Activated T-cell treated with anti-CD3 and anti-CD28 coated beads, Interleukin-2, amount 50 U/mL, for 24 hours (primary cell): ENCODE results near the gene EEF1AKMT1.
"Not testable (repeated sequence)": the region's sequence is repeated elsewhere in the genome, so short reads cannot be mapped to it uniquely, and the experiment has no call there.

Source experiments
- DNase-seq: peaks from one replicate; pipeline ENCODE4 v3.0.0-alpha.2; 2020
- H3K27ac Mint-ChIP-seq: 2 replicates; pipeline ENCODE4 v1.8.0; 2020; ENCODE audit warnings: mild to moderate bottlenecking, mixed read lengths
- H3K27me3 Mint-ChIP-seq: 2 replicates; pipeline ENCODE4 v1.8.0; 2020; ENCODE audit warnings: mixed read lengths
- H3K36me3 Mint-ChIP-seq: 2 replicates; pipeline ENCODE4 v1.8.0; 2020; ENCODE audit warnings: low read depth, mixed read lengths
- H3K4me1 Mint-ChIP-seq: 2 replicates; pipeline ENCODE4 v1.8.0; 2020; ENCODE audit warnings: low read depth, mixed read lengths
- H3K4me3 Mint-ChIP-seq: 2 replicates; pipeline ENCODE4 v1.8.0; 2020; ENCODE audit warnings: mild to moderate bottlenecking, moderate library complexity, mixed read lengths
- H3K9me3 Mint-ChIP-seq: 2 replicates; pipeline ENCODE4 v1.8.0; 2020; ENCODE audit warnings: mixed read lengths

Gene EEF1AKMT1

DNA sequence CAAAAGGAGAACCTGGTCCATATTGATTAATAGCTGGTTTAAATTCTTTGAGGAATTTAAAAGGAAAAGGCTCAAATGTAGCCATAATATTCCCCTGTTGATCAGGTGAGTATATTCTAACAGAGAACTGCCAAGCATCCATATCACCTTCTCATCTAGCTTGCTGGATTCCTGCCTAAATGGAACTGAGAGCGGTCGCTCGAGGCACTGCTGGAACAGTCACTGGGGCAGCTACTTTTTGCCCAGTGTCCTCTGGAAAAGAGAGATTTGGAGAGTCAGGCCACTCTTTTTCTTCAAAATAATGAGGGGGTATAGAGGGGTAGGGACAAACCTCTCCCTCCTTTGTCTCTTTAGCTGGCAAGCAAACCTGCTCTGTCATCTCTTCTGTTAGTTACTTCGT, 89.7 kb downstream of the EEF1AKMT1 start:
- Mint-ChIP-seq H3K4me3 (no peak overlapping the region), H3K27me3 (no peaks in the 10 kb centered on the region), H3K4me1 (no peaks in the 10 kb centered on the region), H3K36me3 (peaks cover 2% of the 10 kb centered on the region), H3K27ac (no peak overlapping the region), H3K9me3 (no peaks in the 10 kb centered on the region)
- DNase-seq, result no peak

DNA sequence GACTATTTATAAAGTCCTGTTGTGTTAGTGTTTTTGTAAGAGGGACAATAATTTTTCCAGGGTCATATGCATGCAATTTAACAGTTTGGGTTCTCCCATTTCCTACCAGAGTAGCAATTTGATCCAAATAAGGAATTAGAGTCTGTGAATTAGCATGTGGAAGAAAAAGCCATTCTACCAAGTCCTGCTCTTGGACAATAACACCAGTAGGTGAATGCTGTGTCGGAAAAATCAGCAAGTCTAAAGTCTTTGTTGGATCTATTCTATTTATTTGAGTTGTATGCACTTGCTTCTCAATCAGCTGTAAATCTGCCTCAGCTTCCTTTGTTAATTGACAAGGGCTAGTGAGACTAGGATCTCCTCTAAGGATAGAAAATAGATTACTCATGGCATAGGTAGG, 91.7 kb downstream of the EEF1AKMT1 start:
- Mint-ChIP-seq H3K27ac (no peak overlapping the region), H3K4me1 (no peaks in the 10 kb centered on the region), H3K27me3 (no peaks in the 10 kb centered on the region), H3K36me3 (peaks cover 2% of the 10 kb centered on the region), H3K9me3 (no peaks in the 10 kb centered on the region), H3K4me3 (no peak overlapping the region)
- no peak for DNase-seq

DNA sequence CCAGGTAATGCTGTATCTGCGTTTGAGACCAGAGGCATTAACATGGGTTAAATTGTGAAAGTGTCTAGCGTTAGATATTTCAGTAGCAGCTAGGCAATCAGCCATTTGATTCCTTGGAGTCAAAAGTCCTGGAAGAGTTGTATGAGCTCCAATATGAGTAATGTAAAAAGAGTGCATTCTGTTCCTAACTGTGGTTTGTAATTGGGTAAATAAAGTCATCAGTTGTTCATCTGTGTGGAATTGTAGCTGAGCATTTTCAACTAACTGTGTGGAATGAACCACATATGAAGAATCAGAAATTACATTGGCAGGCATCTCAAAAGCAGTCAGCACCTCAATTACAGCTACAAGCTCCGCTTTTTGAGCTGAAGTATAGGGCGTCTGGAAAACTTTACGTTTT, 92.3 kb downstream of the EEF1AKMT1 start:
- not testable (repeated sequence) for H3K4me1 Mint-ChIP-seq, H3K27ac Mint-ChIP-seq, H3K4me3 Mint-ChIP-seq, H3K9me3 Mint-ChIP-seq, H3K27me3 Mint-ChIP-seq, DNase-seq, H3K36me3 Mint-ChIP-seq

DNA sequence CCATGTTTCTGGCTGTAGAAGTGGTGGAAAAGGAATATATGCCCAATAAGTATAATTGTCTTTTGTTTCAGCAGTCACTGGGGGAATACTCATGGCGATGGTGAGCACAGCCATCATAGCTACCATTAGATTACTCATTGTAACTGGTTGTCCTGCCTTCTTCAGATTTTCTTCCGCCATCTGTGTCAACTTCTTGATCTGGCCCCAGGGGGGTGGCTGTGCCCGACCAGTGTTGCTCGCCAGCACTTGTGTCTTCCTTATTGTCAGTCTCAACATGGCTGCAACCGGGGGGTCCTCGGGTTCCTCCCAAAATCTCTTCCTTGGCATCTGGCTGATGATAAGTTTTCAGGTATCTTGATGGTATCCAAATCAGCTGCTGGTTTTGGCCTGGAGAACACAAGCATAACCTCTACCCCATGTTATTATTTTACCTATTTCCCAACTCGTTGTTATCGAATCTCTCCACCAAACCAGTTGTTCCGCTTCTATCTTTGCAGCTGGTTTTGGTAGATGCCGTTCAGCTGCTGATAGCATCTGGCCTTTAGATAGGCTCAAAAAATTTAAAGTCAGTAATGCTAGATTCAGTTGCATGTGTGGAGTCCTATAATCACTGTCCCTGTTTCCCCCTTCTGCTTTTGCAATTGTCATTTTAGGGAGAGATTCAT, 93.2 kb downstream of the EEF1AKMT1 start:
- Mint-ChIP-seq H3K27ac (no peak overlapping the region), H3K4me1 (no peaks in the 10 kb centered on the region), H3K36me3 (peaks cover 2% of the 10 kb centered on the region), H3K27me3 (no peaks in the 10 kb centered on the region), H3K4me3 (no peak overlapping the region), H3K9me3 (no peaks in the 10 kb centered on the region)
- no peak for DNase-seq

DNA sequence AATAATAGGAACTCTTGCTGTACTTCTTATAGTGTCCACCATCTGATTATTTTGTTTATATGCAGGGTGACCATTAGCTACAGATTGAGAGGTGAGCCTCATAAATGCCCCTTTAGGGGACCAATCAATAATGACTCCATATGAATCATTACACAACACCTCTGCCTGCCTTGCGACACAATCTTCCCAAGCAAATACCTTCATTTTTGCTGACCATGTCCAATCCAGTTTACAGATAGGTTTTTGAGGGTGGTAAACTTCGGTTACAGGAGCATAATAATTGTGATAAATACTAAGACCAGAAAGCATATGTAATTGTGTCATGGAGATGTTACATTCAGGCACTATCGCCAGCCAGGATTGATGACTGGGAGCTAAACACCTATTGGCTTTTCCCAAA, 93.9 kb downstream of the EEF1AKMT1 start:
- Mint-ChIP-seq H3K4me3 (no peak overlapping the region), H3K9me3 (no peaks in the 10 kb centered on the region), H3K4me1 (no peaks in the 10 kb centered on the region), H3K36me3 (peaks cover 2% of the 10 kb centered on the region), H3K27ac (no peak overlapping the region), H3K27me3 (no peaks in the 10 kb centered on the region)
- DNase-seq, result no peak
